Fibroblast of skin of scalp (primary cell): ENCODE measurements around the gene RARB.

Source experiments
- DNase-seq: peaks from one replicate; pipeline ENCODE4 v3.0.0-alpha.2; 2013

Gene RARB

DNA sequence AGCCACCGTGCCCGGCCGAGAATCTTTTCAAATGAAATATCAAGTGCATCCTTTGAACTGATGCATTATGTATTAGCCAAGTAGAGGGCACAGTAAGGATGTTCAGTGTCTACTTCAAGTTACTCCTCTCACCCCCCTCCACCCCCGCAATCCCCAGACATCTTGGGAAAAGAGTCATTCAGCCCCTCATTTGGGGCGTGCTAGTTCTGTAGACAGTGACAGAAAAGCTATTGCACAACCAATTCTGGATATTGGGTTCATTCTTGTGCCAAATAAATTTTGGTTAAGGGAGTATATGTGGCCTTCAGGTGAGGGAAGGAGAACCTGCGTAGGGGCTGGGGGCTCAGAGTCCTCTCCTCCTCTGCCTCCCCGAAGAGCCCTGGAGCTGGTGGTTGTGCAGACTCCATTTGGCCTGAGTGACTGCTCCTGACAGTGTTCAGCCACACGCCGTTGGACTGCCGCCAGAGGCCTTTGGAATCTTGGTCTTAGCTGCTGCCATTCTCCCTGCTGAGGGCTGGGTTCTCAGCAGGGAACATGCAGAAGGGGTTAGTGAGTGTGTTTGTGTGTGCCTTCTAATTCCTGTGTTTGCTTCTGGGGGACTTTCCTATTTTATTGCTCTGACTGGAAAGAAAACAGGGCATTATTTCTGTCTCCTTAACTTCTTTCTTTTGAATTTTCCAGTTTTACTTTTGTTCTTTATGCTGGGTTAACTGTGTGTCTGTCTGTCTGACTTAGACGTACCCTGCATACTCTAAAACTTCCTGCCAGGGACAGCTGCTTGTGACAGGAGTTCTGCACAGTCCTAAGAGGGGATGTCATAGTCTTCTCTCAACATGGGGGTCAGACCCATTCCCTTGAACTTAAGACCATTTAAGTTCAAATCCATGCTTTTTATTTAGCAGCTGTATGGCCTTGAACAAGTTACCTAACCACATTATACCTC, 21.0 kb downstream of the RARB start:
- DNase-seq: peak; percentile 98

GRCh38 chr3:25449857-25450256, 21.8 kb downstream of the RARB start:
- DNase-seq: no peak

- DNase-seq: no peak
Observed at GRCh38 chr3:25452192-25452591, 24.1 kb downstream of the RARB start.

GRCh38 chr3:25452740-25453139, 24.7 kb downstream of the RARB start:
- DNase-seq: no peak

GRCh38 chr3:25453619-25454004, 25.5 kb downstream of the RARB start:
- no peak for DNase-seq

GRCh38 chr3:25454005-25454927, 26.2 kb downstream of the RARB start:
- peak; percentile 92 for DNase-seq

DNA sequence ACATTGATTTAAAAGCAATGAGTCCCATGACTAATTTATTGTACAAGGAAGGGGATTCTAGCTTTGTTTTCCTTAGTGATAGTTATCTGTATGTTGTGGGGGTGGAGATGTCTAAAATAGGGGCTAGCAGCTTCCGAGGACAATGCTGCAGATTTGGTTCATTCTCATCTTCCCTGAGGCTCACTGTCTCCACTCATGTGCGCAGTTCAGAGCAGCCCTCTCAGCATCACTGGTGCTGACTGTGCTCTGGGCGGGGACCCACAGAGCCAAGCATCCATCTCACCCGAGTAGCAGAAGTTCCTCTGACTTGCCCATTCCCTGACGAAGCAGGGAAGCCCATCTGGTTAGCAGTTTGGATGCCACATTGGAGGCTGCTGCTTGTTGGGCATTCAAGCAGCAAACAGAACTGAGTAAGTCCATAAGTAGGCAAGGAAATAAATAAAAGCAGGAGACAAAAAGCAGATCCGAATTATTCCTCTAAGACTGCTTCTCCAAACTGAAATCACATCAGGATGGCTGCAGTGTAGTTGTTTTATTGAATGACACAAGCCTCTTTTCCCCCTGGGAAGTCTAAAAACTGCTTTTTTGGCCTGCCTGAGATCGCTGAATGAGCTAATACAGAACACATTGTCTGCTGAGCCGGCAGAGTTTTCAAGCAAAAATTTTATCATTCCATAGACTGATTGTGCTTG, 27.5 kb downstream of the RARB start:
- DNase-seq: peak; percentile 77

GRCh38 chr3:25456723-25457670, 28.9 kb downstream of the RARB start:
- no peak for DNase-seq

- peak; percentile 50 for DNase-seq
Observed at GRCh38 chr3:25457671-25458419, 29.8 kb downstream of the RARB start.

- no peak for DNase-seq
Observed at GRCh38 chr3:25458420-25458814, 30.4 kb downstream of the RARB start.

GRCh38 chr3:25460751-25461150, 32.7 kb downstream of the RARB start:
- DNase-seq: no peak

DNA sequence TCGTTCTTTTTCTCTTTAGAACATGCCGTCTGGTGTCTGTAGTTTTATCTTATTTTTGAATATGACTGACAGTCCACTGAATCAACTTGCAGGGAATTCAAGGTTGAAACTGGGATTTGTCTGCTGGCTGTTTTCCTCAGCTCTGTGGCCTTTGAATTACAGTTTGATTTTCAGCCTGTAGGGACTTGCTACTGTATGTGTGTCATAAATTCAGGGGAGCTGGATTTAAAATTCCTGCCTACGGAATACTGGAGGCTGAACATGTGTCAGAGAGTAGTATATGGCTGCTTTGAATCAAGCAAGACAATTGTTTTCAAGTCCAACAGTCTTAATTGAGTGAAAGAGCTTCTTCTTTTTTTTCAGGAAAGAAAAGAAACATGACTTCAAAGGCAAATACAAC, 33.9 kb downstream of the RARB start:
- DNase-seq: no peak

DNA sequence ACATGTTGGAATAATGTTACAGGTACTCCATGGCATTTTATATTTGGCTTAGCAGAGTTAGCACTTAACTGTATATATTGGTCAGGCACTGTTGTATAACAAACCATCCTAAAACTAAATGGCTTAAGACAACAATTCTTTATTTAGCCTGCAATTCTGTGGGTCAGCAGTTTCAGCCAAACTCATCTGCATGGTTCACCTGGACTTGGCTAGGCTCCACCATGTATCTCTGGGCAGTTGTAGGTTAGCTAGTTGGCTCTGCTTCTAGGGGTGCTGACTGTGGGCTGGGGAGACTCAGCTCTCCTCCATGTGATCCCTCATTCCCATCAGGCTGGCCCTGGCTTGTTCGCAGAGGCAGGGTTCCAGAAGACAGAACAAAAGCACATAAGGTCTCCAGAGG, 34.4 kb downstream of the RARB start:
- no peak for DNase-seq

DNA sequence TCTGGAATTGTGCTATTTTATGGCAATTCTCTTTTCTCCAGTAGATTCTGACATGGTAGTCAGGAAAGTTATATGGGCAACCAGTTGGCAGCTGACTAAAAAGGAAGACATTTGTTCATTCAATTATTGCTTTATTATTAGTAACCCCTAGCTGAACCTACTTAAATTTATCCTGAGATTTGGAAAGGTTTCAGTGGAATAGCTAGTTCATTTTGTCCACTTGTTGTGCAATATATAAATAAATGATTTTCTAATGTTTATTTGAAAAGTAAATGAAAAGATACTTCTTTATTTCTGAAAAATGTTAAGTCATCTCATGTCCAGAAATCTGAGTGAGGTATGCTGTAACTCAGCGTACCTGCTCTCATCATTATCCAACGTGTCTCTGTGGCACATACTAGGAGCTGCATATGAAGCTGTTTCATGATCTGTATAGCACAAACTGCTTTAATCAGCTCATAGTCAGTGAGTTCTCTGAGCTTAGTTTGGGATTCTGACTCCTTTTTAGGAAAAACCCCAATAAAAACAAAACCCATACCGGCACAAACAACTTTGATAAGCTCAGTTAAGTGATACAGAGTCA, 35.9 kb downstream of the RARB start:
- no peak for DNase-seq

DNA sequence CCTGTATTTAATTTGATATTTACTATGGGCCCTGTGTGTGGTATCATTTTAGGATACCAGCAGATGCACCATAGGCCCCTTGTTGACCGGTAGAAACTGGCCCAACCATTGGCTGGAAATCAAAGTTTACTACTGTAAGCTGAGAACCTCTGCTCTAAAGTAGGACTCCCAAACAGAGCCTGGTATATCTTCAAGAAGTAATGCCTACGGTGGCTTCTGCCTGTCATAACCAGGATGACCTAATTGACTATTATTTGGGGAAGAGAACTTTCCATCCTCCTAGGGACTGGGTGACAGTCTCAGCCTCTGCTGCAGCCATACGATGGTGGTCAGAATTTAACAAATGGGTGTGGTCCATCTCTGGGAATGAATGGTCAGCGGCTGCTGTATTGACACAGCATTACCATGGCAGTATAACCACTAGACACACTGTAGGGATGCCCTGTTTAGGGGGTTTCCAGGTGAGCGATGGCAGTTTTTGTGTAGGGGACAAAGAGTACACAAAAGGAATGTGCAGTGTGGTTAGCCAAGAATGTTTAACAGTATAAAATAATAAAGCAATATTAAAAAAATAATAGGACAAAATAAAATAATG, 37.3 kb downstream of the RARB start:
- no peak for DNase-seq

- DNase-seq: peak; percentile 78
Observed at GRCh38 chr3:25468866-25469319, 40.8 kb downstream of the RARB start.

DNA sequence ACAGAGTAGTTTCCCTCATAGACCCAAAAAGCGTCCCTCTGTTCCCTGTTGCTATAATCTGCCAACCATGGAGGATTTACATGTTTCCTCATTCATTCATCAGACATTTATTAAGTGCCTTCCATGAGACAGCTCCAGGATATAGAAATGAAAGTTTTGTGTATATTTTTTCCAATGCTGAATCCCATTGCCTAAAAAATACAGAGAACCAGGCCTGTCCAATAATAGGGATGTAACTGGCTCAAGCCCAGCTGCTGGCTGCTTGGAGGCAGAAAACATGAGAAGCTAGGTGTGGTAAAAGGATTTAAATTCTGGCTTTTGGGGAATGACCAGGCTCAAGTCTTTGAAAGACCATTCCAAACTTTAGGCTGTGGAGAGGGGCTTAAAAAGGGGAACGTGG, 41.5 kb downstream of the RARB start:
- no peak for DNase-seq

DNA sequence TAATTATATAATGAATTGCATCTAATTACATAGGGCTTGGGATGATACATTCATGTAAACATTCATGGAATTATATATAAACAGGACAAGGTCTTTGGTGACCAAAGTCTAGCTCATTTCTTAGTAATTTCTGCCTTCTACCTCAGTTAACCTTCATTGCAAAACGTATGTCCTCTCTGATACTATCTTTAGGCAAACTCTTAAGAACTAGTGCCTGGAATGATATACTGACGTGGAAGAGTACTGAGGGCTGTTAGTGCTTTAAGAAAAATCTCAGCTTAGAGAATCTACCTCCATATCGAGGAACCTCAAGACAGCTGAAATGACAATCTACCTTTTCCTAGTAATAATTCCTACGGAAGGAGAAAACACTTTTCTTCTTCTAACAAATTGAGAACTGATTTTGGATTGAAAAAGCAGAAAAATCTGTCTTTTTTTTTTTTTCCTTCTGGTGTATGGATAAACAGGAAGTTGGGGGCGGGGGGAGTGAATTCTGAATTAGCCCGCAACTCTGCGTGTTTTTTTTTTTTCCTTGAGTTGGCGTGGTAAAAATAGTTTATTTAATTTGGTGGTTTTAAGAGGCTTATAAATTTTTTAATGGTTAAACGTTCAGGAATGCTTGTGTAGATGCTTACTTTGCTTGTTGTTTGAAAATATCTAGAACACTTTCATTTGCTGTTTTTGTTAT, 43.2 kb downstream of the RARB start:
- DNase-seq: peak; percentile 63

GRCh38 chr3:25472153-25472552, 44.1 kb downstream of the RARB start:
- no peak for DNase-seq
